ENCODE measurements around the gene CTAG1B.

DNA sequence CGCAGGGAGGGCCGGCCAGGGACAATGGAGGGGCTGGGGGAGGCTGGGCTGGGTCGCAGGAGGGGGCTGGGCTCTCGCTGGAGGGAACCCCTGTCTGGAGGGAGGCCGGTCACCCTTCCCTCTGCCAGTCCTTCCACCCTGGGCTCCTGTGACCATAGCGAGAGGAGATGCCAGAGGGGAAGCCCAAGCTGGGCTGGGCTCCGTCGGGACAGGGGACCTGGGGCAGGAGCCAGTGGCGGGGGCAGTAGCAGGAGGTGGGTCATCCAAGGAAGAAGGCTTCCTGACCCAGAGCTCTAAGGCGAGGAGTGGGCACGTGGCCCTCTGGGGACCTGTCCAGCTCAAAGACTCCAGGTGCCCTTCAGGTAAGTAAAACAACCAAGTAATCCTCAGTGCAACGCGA is 16.9 kb downstream of the CTAG1B start:
- TF ChIP-seq, protein P1, sequence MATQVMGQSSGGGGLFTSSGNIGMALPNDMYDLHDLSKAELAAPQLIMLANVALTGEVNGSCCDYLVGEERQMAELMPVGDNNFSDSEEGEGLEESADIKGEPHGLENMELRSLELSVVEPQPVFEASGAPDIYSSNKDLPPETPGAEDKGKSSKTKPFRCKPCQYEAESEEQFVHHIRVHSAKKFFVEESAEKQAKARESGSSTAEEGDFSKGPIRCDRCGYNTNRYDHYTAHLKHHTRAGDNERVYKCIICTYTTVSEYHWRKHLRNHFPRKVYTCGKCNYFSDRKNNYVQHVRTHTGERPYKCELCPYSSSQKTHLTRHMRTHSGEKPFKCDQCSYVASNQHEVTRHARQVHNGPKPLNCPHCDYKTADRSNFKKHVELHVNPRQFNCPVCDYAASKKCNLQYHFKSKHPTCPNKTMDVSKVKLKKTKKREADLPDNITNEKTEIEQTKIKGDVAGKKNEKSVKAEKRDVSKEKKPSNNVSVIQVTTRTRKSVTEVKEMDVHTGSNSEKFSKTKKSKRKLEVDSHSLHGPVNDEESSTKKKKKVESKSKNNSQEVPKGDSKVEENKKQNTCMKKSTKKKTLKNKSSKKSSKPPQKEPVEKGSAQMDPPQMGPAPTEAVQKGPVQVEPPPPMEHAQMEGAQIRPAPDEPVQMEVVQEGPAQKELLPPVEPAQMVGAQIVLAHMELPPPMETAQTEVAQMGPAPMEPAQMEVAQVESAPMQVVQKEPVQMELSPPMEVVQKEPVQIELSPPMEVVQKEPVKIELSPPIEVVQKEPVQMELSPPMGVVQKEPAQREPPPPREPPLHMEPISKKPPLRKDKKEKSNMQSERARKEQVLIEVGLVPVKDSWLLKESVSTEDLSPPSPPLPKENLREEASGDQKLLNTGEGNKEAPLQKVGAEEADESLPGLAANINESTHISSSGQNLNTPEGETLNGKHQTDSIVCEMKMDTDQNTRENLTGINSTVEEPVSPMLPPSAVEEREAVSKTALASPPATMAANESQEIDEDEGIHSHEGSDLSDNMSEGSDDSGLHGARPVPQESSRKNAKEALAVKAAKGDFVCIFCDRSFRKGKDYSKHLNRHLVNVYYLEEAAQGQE (IDR thresholded peaks at IDR 0.05; ENCODE audit: insufficient read depth in 1 of 2, low read depth in 2 of 2, low read length in 2 of 2): no peak
- TF ChIP-seq POLR2AphosphoS5 (IDR thresholded peaks at IDR 0.05; ENCODE audit: low read depth, low read length) (no peak), TAF1 (IDR thresholded peaks at IDR 0.05; ENCODE audit: borderline replicate concordance, insufficient read depth, low read length) (no peak)
